ENCODE data around the gene STRA8.

- TF ChIP-seq ZNF24 (IDR thresholded peaks at IDR 0.05) (no peak), MAZ (IDR thresholded peaks at IDR 0.05; ENCODE audit: borderline replicate concordance, low read depth, low read length) (no peak), MAZ (CRISPR knock-in tag; IDR thresholded peaks at IDR 0.05; ENCODE audit: low read depth) (no peak), DRAP1 (CRISPR knock-in tag; IDR thresholded peaks at IDR 0.05) (no peak)
Measured at GRCh38 chr7:135186841-135187253, 46.8 kb upstream of the STRA8 start.
